Heart right ventricle (tissue), 16 donors: Measurements from ENCODE around the gene ABR. TPM values are rescaled to one million over a fixed set of nuclear protein-coding genes. Genes with fewer than 3 reads are reported as not detected.
"Not testable (repeated sequence)": the region's sequence is repeated elsewhere in the genome, so short reads cannot be mapped to it uniquely, and the experiment has no call there.

ENCODE experiments used
- ATAC-seq, 8 donors: fragments of 200-7000 bp; cut with Tn5 transposase; one replicate each; pipeline ENCODE4 v1.9.1; 2020; ENCODE audit warnings: mild to moderate bottlenecking in 8 of 8, moderate library complexity in 8 of 8, moderate number of reproducible peaks in 1 of 8
- DNase-seq, 2 donors: peaks; one replicate each; pipeline ENCODE4 v3.0.0-alpha.2; 2020
- H3K27ac ChIP-seq, 10 donors: fragments of 200-600 bp; sonication (generic) in 2 of 10; one replicate each; pipeline versions ENCODE4 v1.5.0 to v1.8.0; 2020 to 2022; ENCODE audit warnings: mild to moderate bottlenecking in 3 of 10
- H3K27me3 ChIP-seq, 7 donors: fragments of 200-600 bp; one replicate each; pipeline ENCODE4 v1.8.0; 2021 to 2022; ENCODE audit warnings: mild to moderate bottlenecking in 2 of 7
- H3K36me3 ChIP-seq, 9 donors: fragments of 200-600 bp; sonication (generic) in 1 of 9; one replicate each; pipeline versions ENCODE4 v1.5.0 to v1.8.0; 2020 to 2022; ENCODE audit warnings: mild to moderate bottlenecking in 2 of 9
- H3K4me1 ChIP-seq, 9 donors: fragments of 200-600 bp; sonication (generic) in 1 of 9; one replicate each; pipeline versions ENCODE4 v1.5.0 to v1.8.0; 2020 to 2022; ENCODE audit warnings: mild to moderate bottlenecking in 4 of 9
- H3K4me3 ChIP-seq, 10 donors: fragments of 200-600 bp; sonication (generic) in 2 of 10; one replicate each; pipeline versions ENCODE4 v1.5.0 to v1.8.0; 2020 to 2022; ENCODE audit warnings: mild to moderate bottlenecking in 7 of 10, moderate library complexity in 2 of 10
- H3K9me3 ChIP-seq, 11 donors: fragments of 200-600 bp in 10 of 11; sonication (generic) in 2 of 11; one replicate each; pipeline versions ENCODE4 v1.5.0 to v1.8.0; 2013 to 2022; ENCODE audit warnings: mild to moderate bottlenecking in 2 of 11, control low read depth in 1 of 11, moderate library complexity in 1 of 11
- WGBS, 2 donors: extraction: QIAGEN DNeasy Blood & Tissue Kit; methylation state at CpG; one replicate each; pipeline ENCODE4 v1.1.7; 2013; ENCODE audit warnings: inconsistent platforms in 1 of 2; 5-methylcytosine and 5-hydroxymethylcytosine counted together
- intact Hi-C, 10 donors: fragments of 100-400 bp; cut with DNase I; formaldehyde crosslinking; loops; one replicate each; pipeline versions ENCODE4 v1.11.1 to v1.14.2; 2022
- polyA plus RNA-seq, 2 donors: library from polyadenylated mRNA; stranded (reverse); fragments of 200-250 nt; gene quantifications; one replicate each; pipeline ENCODE4 v1.2.3, GENCODE V29; 2013
- total RNA-seq, 10 donors: library from RNA; stranded (reverse); fragmentation: NEBNext Ultra II Directional in 3 of 10; extraction: Animal tissue kit (Norgen Biotek cat#: 25700) in 3 of 10; gene quantifications; one replicate each; pipeline versions ENCODE4 v1.2.1 to v1.2.4, GENCODE V29; 2021 to 2023
- TF ChIP-seq, protein P1 (sequence below), 9 donors: fragments of 200-600 bp; sonication (generic) in 2 of 9; IDR thresholded peaks; one replicate each; pipeline versions ENCODE4 v1.5.0 to v1.8.0; 2021 to 2022; ENCODE audit warnings: antibody characterized with exemption in 9 of 9, mild to moderate bottlenecking in 5 of 9, moderate library complexity in 1 of 9
- donor health status: Arrhythmogenic right ventricular cardiomyopathy.
- donor health status: ischemic (EF 13 %, LVEDD 7.1; RV severe dilation, severe dysfunction).
- donor health status: healthy with polysubstance abuse.
- donor health status: DM: no; HTN: yes; CAD: no.
- donor health status: DM: no; HTN: no; CAD: no.
- donor health status: ischemic (EF 25% LVEDD 6.9; RV normal size, moderate dysfunction).
- donor health status: ischemic (EF 25% LVEDD 5.7; RV mildly dilated, moderate dysfunction).
- donor health status: healthy.
- donor health status: DM: yes; HTN: yes; CAD: no.
- donor health status: Ischemic cardiomyopathy.
- donor health status: ischemic (EF 35%, LVEDD 5.7; RV mildly dilated, moderate dysfunction).
- donor health status: nonischemic (EF 11% LVEDD 7.7; RV severe dilation, severe dysfunction).
- donor health status: DM: yes; HTN: yes; CAD: no.
- donor health status: PGD.
- donor health status: ischemic (EF 29% LVEDD 5.4; RV normal size, mild dysfunction).
- donor health status: nonischemic (EF 23%, LVEDD 6.1; RV moderate dilation, normal function).

ABR gene
- total and polyA plus RNA-seq, 12 donors = 49.1 to 173 (median 143) TPM

DNA sequence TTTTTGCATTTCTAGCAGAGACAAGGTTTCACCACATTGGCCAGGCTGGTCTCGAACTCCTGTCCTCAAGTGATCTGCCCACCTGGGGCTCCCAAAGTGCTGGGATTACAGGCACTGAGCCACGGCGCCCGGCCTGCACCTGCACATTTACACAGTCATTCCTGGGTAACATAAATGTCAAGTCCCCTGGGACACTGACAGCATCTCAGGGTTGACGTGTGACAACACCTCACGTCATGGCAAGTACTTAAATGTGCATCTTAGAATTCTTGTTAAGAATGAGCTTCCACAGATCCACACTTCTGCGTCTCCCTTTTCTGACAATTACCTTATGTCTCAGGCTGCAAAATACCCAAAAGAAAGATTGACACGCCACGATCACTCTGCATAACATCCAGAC is 80.5 kb downstream of the ABR start:
- peaks cover 0 to 67% (median 0%) of the 10 kb centered on the region in 9 donors for H3K36me3 ChIP-seq
- DNase-seq = no peak
- peaks cover 19 to 90% (median 54%) of the 10 kb centered on the region in 9 donors for H3K4me1 ChIP-seq
- intact Hi-C loops = no loop called here
- TF ChIP-seq, protein P1, sequence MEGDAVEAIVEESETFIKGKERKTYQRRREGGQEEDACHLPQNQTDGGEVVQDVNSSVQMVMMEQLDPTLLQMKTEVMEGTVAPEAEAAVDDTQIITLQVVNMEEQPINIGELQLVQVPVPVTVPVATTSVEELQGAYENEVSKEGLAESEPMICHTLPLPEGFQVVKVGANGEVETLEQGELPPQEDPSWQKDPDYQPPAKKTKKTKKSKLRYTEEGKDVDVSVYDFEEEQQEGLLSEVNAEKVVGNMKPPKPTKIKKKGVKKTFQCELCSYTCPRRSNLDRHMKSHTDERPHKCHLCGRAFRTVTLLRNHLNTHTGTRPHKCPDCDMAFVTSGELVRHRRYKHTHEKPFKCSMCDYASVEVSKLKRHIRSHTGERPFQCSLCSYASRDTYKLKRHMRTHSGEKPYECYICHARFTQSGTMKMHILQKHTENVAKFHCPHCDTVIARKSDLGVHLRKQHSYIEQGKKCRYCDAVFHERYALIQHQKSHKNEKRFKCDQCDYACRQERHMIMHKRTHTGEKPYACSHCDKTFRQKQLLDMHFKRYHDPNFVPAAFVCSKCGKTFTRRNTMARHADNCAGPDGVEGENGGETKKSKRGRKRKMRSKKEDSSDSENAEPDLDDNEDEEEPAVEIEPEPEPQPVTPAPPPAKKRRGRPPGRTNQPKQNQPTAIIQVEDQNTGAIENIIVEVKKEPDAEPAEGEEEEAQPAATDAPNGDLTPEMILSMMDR (IDR thresholded peaks at IDR 0.05) = no peak
- WGBS, 2 donors = 77 to 81% methylated on average over 9 of the region's 9 CpGs
- no peak for ATAC-seq
- peak overlapping the region in 5 of 10 donors; percentile 2 to 94 (median 70) for H3K27ac ChIP-seq
- no peaks in the 10 kb centered on the region for H3K27me3 ChIP-seq
- no peaks in the 10 kb centered on the region for H3K9me3 ChIP-seq
- H3K4me3 ChIP-seq = no peak overlapping the region

DNA sequence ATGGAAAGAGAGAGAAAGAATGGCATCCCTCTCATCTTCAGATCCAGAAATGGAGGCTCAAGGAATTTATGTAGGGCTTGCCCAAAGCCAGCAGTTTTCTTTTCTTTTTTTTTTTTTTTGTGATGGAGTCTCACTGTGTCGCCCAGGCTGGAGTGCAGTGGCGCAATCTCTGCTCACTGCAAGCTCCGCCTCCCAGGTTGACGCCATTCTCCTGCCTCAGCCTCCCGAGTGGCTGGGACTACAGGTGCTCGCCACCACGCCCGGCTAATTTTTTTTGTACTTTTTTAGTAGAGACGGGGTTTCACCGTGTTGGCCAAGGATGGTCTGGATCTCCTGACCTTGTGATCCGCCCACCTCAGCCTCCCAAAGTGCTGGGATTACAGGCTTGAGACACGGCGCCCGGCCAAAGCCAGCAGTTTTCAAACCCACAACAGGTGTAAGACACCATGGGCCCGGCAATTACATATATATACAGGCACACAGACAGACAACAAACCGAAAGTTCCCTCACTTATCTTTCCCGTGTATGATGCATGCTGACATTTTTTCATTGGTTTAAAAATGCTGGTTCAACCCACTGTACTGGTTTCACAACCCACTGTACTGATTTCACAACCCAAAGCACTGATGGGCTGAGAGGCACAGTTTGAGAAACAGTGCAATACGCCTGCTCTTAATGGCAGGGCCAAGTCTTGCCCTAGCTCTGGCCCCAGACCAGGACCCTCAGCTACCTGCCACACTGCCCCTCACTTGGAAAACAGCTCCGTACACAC is 81.6 kb downstream of the ABR start:
- intact Hi-C loops, DNase-seq, H3K27me3 ChIP-seq, H3K9me3 ChIP-seq: not testable (repeated sequence)
- peak overlapping the region in 1 of 10 donors; percentile 22 for H3K4me3 ChIP-seq
- peak in 2 of 8 donors; percentile 8 to 72 for ATAC-seq
- peaks cover 0 to 78% (median 0%) of the 10 kb centered on the region in 9 donors for H3K36me3 ChIP-seq
- peak overlapping the region in 2 of 10 donors; percentile 29 to 94 for H3K27ac ChIP-seq
- 85 to 86% methylated on average over 19 of the region's 19 CpGs for WGBS, 2 donors
- H3K4me1 ChIP-seq = peaks cover 12 to 79% (median 53%) of the 10 kb centered on the region in 9 donors

- DNase-seq = no peak
- no peaks in the 10 kb centered on the region for H3K9me3 ChIP-seq
- peak overlapping the region in 9 of 10 donors; percentile 43 to 94 (median 82) for H3K27ac ChIP-seq
- H3K4me3 ChIP-seq = no peak overlapping the region
- TF ChIP-seq, protein P1 (IDR thresholded peaks at IDR 0.05) = no peak
- H3K4me1 ChIP-seq = peaks cover 9 to 71% (median 45%) of the 10 kb centered on the region in 9 donors
- intact Hi-C loops = no loop called here
- peak in 1 of 8 donors; percentile 16 for ATAC-seq
- WGBS, 2 donors = 56 to 57% methylated on average over 9 of the region's 9 CpGs
- peaks cover 0 to 89% (median 9%) of the 10 kb centered on the region in 9 donors for H3K36me3 ChIP-seq
- no peaks in the 10 kb centered on the region for H3K27me3 ChIP-seq
Measured at GRCh38 chr17:1096215-1096614, 83.6 kb downstream of the ABR start.

DNA sequence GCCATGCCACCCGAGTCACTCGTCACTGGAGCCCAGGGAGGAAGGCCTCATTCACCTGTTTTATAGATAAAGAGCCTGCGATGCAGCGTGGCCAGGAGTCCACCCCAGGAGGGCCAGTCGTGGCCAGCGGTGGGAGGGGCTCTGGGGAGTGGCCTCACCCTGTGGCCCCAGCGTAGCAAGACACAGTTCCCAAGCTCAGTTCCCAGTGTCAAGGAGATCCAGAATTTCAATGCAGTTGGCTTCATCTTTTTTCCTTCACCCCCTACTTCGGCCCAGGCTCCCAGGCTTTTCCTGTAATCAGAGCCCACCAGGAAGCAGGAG is 84.0 kb downstream of the ABR start:
- TF ChIP-seq, protein P1 (IDR thresholded peaks at IDR 0.05) = no peak
- 49 to 60% methylated on average over 8 of the region's 8 CpGs for WGBS, 2 donors
- Histone ChIP-seq H3K27ac (peak overlapping the region; percentile 43 to 94 (median 82)), H3K36me3 (peaks cover 0 to 93% (median 13%) of the 10 kb centered on the region in 9 donors), H3K9me3 (no peaks in the 10 kb centered on the region), H3K4me3 (no peak overlapping the region), H3K27me3 (no peaks in the 10 kb centered on the region), H3K4me1 (peaks cover 9 to 70% (median 41%) of the 10 kb centered on the region in 9 donors)
- ATAC-seq (peak in 7 of 8 donors; percentile 6 to 21 (median 10)), DNase-seq (no peak)
- intact Hi-C loops = no loop called here
